ENCODE data around the gene ITGB4.

- TF ChIP-seq CTCF (IDR thresholded peaks at IDR 0.05; ENCODE audit: low read depth, low read length) (no peak), EZH2phosphoT487 (IDR thresholded peaks at IDR 0.05; ENCODE audit: low read depth) (no peak)
Observed at GRCh38 chr17:75777296-75777922, 56.1 kb downstream of the ITGB4 start.

All from OCI-LY3 (cell line).